Spleen (tissue), 11 donors: Measurements from ENCODE around the gene GFER. TPM values are rescaled to one million over a fixed set of nuclear protein-coding genes. Genes with fewer than 3 reads are reported as not detected.

Experiments
- DNase-seq: peaks from one replicate; pipeline ENCODE4 v3.0.0-alpha.2; 2020
- H3K27ac ChIP-seq, 8 donors: fragments of 200-600 bp; sonication (generic) in 7 of 8; 1 replicate in 4 of 8; 2 replicates in 4 of 8; pipeline versions ENCODE4 v1.5.0 to v1.8.0; 2016 to 2021; ENCODE audit warnings: inconsistent platforms in 4 of 8, mild to moderate bottlenecking in 4 of 8, moderate library complexity in 1 of 8
- H3K27me3 ChIP-seq, 7 donors: fragments of 200-600 bp; sonication (generic) in 6 of 7; replicated peaks in 1 of 7; 1 replicate in 4 of 7; 2 replicates in 3 of 7; pipeline versions ENCODE4 v1.5.0 to v1.8.0; 2016 to 2021; ENCODE audit warnings: inconsistent platforms in 3 of 7, mild to moderate bottlenecking in 1 of 7
- H3K36me3 ChIP-seq, 6 donors: fragments of 200-600 bp; sonication (generic) in 5 of 6; 1 replicate in 4 of 6; 2 replicates in 2 of 6; pipeline versions ENCODE4 v1.5.0 to v1.8.0; 2016 to 2021; ENCODE audit warnings: inconsistent platforms in 2 of 6
- H3K4me1 ChIP-seq, 6 donors: fragments of 200-600 bp; sonication (generic) in 5 of 6; 1 replicate in 3 of 6; 2 replicates in 3 of 6; pipeline versions ENCODE4 v1.5.0 to v1.8.0; 2016 to 2021; ENCODE audit warnings: inconsistent platforms in 3 of 6
- H3K4me3 ChIP-seq, 8 donors: fragments of 200-600 bp; sonication (generic) in 7 of 8; 1 replicate in 4 of 8; 2 replicates in 4 of 8; pipeline versions ENCODE4 v1.5.0 to v1.8.0; 2016 to 2021; ENCODE audit warnings: inconsistent platforms in 4 of 8, mild to moderate bottlenecking in 4 of 8, moderate library complexity in 2 of 8
- H3K9me3 ChIP-seq, 8 donors: fragments of 200-600 bp; sonication (generic) in 7 of 8; 1 replicate in 4 of 8; 2 replicates in 4 of 8; pipeline versions ENCODE4 v1.5.0 to v1.8.0; 2016 to 2021; ENCODE audit warnings: inconsistent platforms in 4 of 8
- POLR2A ChIP-seq, 3 donors: fragments of 450-650 bp; IDR thresholded peaks; one replicate each; pipeline ENCODE4 v1.5.1; 2017; ENCODE audit warnings: antibody characterized with exemption in 3 of 3, mild to moderate bottlenecking in 1 of 3
- POLR2AphosphoS5 ChIP-seq, 3 donors: sonication (generic); formaldehyde crosslinking; IDR thresholded peaks; one replicate each; pipeline ENCODE4 v1.5.1; 2017; ENCODE audit warnings: antibody characterized with exemption in 3 of 3
- WGBS, 5 donors: extraction: QIAGEN DNeasy Blood & Tissue Kit in 3 of 5; methylation state at CpG; one replicate each; pipeline versions ENCODE4 v1.1.5 to v1.1.7; 2013 to 2018; 5-methylcytosine and 5-hydroxymethylcytosine counted together
- intact Hi-C: fragments of 100-400 bp; cut with DNase I; formaldehyde crosslinking; loops from one replicate; pipeline ENCODE4 v1.15.0; 2023; ENCODE audit warnings: low total_unique reads
- polyA plus RNA-seq, 3 donors: library from polyadenylated mRNA; stranded (reverse); fragments of 200-250 nt; gene quantifications; one replicate each; pipeline ENCODE4 v1.2.1, GENCODE V29; 2013
- total RNA-seq, 7 donors: library from RNA; depleted of rRNA in 3 of 7; stranded (reverse); fragments of >200 nt in 3 of 7; fragmentation: NEBNext Ultra II Directional in 4 of 7; extraction: Animal tissue kit (Norgen Biotek cat#: 25700) in 4 of 7; gene quantifications; one replicate each; pipeline versions ENCODE4 v1.1.0 to v1.2.1, GENCODE V29; 2016 to 2021
- TF ChIP-seq, protein P1 (sequence below), 11 experiments: fragments of 200-600 bp in 7 of 11; fragments of 450-650 bp in 4 of 11; sonication (generic) in 4 of 11; IDR thresholded peaks in 8 of 11; conservative IDR thresholded peaks in 3 of 11; 1 replicate in 7 of 11; 2 replicates in 4 of 11; pipeline versions ENCODE4 v1.4.0 to v1.8.0; 2016 to 2021; ENCODE audit warnings: antibody characterized with exemption in 11 of 11, inconsistent platforms in 4 of 11, mild to moderate bottlenecking in 1 of 11
- donor health status: healthy with polysubstance abuse.
- donor health status: DM: no; HTN: no; CAD: no; lungs with moderate emphysema.
- donor health status: DM: no; HTN: no; CAD: no.
- donor health status: Bipolar disorder and iron deficiency.
- donor health status: healthy.
- donor health status: DM: no; HTN: no; CAD: no.
- donor health status: DM: yes; HTN: yes; CAD: no.

Gene GFER
- total and polyA plus RNA-seq, 10 donors = 9.6 to 36.0 (median 22.8) TPM

- TF ChIP-seq, protein P1, sequence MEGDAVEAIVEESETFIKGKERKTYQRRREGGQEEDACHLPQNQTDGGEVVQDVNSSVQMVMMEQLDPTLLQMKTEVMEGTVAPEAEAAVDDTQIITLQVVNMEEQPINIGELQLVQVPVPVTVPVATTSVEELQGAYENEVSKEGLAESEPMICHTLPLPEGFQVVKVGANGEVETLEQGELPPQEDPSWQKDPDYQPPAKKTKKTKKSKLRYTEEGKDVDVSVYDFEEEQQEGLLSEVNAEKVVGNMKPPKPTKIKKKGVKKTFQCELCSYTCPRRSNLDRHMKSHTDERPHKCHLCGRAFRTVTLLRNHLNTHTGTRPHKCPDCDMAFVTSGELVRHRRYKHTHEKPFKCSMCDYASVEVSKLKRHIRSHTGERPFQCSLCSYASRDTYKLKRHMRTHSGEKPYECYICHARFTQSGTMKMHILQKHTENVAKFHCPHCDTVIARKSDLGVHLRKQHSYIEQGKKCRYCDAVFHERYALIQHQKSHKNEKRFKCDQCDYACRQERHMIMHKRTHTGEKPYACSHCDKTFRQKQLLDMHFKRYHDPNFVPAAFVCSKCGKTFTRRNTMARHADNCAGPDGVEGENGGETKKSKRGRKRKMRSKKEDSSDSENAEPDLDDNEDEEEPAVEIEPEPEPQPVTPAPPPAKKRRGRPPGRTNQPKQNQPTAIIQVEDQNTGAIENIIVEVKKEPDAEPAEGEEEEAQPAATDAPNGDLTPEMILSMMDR (IDR thresholded peaks at IDR 0.05 in 8 of 11, conservative IDR thresholded peaks at IDR 0.05 in 3 of 11) = no peak
- TF ChIP-seq POLR2A (IDR thresholded peaks at IDR 0.05) (no peak), POLR2AphosphoS5 (IDR thresholded peaks at IDR 0.05) (no peak)
- H3K27me3 ChIP-seq = peaks cover 0 to 59% (median 20%) of the 10 kb centered on the region in 7 donors
- H3K36me3 ChIP-seq = peaks cover 23 to 61% (median 52%) of the 10 kb centered on the region in 6 donors
- intact Hi-C loops = no loop called here
- H3K9me3 ChIP-seq = no peaks in the 10 kb centered on the region
- H3K4me3 ChIP-seq = no peak overlapping the region
- peaks cover 18 to 48% (median 35%) of the 10 kb centered on the region in 6 donors for H3K4me1 ChIP-seq
- no peak overlapping the region for H3K27ac ChIP-seq
- DNase-seq = no peak
- 92 to 96% (median 95%) methylated on average over 24 to 42 of the region's 42 CpGs for WGBS, 5 donors
These were observed 9.6 kb upstream of the GFER start for GRCh38 chr16:1974157-1975070.

DNA sequence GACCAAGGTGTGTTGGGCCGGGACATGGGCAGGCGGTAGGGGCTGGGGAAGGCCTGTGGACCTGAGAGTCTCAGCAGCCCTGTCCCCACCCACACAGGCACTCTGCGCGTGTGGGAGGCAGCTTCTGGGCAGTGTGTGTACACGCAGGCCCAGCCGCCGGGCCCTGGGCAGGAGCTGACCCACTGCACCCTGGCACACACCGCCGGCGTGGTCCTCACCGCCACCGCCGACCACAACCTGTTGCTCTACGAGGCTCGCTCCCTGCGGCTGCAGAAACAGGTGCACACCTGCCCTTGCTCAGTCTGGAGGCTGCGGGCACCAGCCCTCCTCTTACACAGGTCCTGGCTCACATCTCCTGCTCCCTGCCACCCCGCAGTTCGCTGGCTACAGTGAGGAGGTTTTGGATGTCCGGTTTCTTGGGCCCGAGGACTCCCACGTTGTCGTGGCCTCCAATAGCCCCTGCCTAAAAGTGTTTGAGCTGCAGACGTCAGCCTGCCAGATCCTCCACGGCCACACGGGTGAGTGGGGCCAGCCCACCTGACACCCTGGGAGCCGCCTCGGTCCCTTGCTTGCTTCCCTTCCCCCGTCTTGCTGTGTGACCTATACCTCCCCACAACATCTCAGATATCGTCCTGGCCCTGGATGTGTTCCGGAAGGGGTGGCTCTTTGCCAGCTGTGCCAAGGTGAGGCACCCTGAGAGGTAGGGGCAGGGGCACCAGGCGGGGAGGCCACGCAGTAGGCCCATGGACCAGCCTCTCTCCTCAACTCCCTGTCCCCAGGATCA is 8.4 kb upstream of the GFER start:
- Histone ChIP-seq H3K36me3 (peaks cover 23 to 63% (median 52%) of the 10 kb centered on the region in 6 donors), H3K27ac (no peak overlapping the region), H3K9me3 (no peaks in the 10 kb centered on the region), H3K4me1 (peaks cover 18 to 55% (median 37%) of the 10 kb centered on the region in 6 donors), H3K27me3 (peaks cover 3 to 72% (median 32%) of the 10 kb centered on the region in 7 donors), H3K4me3 (no peak overlapping the region)
- intact Hi-C loops = no loop called here
- TF ChIP-seq POLR2A (IDR thresholded peaks at IDR 0.05) (no peak), POLR2AphosphoS5 (IDR thresholded peaks at IDR 0.05) (no peak)
- TF ChIP-seq, protein P1 (IDR thresholded peaks at IDR 0.05 in 8 of 11, conservative IDR thresholded peaks at IDR 0.05 in 3 of 11) = no peak
- WGBS, 5 donors = 94 to 97% (median 95%) methylated on average over 26 to 33 of the region's 33 CpGs
- DNase-seq = no peak

- H3K9me3 ChIP-seq = no peaks in the 10 kb centered on the region
- no peak overlapping the region for H3K27ac ChIP-seq
- peaks cover 3 to 77% (median 38%) of the 10 kb centered on the region in 7 donors for H3K27me3 ChIP-seq
- intact Hi-C loops = no loop called here
- no peak overlapping the region for H3K4me3 ChIP-seq
- TF ChIP-seq POLR2A (IDR thresholded peaks at IDR 0.05) = no peak
- TF ChIP-seq POLR2AphosphoS5 (IDR thresholded peaks at IDR 0.05) = no peak
- TF ChIP-seq, protein P1 (IDR thresholded peaks at IDR 0.05 in 8 of 11, conservative IDR thresholded peaks at IDR 0.05 in 3 of 11) = no peak
- 95 to 100% (median 96%) methylated on average over 3 to 8 of the region's 8 CpGs for WGBS, 5 donors
- DNase-seq = no peak
- peaks cover 23 to 63% (median 52%) of the 10 kb centered on the region in 6 donors for H3K36me3 ChIP-seq
- H3K4me1 ChIP-seq = peaks cover 12 to 49% (median 31%) of the 10 kb centered on the region in 6 donors
These were observed 7.8 kb upstream of the GFER start for GRCh38 chr16:1976216-1976520.
